Non-pigmented ciliary epithelial cell (primary cell): ENCODE data around the gene KCTD15.

Source experiments
- DNase-seq: peaks from one replicate; pipeline ENCODE4 v3.0.0-alpha.2; 2010; ENCODE audit warnings: low read depth

Gene KCTD15

GRCh38 chr19:33797802-33798671, 1.4 kb downstream of the KCTD15 start:
- no peak for DNase-seq

GRCh38 chr19:33798681-33799111, 2.0 kb downstream of the KCTD15 start:
- DNase-seq, result no peak

GRCh38 chr19:33799476-33799875, 2.8 kb downstream of the KCTD15 start:
- no peak for DNase-seq

GRCh38 chr19:33800012-33800680, 3.5 kb downstream of the KCTD15 start:
- DNase-seq, result no peak

- no peak for DNase-seq
Observed at GRCh38 chr19:33801411-33801810, 4.7 kb downstream of the KCTD15 start.

GRCh38 chr19:33802001-33802400, 5.3 kb downstream of the KCTD15 start:
- DNase-seq, result no peak

GRCh38 chr19:33802801-33803200, 6.1 kb downstream of the KCTD15 start:
- no peak for DNase-seq

- no peak for DNase-seq
Observed at GRCh38 chr19:33803383-33803782, 6.7 kb downstream of the KCTD15 start.

GRCh38 chr19:33804021-33804799, 7.5 kb downstream of the KCTD15 start:
- DNase-seq, result no peak

- DNase-seq, result no peak
Observed at GRCh38 chr19:33805313-33805712, 8.6 kb downstream of the KCTD15 start.

- no peak for DNase-seq
Observed at GRCh38 chr19:33805840-33806433, 9.3 kb downstream of the KCTD15 start.

GRCh38 chr19:33806434-33806881, 9.8 kb downstream of the KCTD15 start:
- DNase-seq, result no peak

- no peak for DNase-seq
Observed at GRCh38 chr19:33808399-33808798, 11.7 kb downstream of the KCTD15 start.

- DNase-seq, result no peak
Observed at GRCh38 chr19:33809960-33810359, 13.3 kb downstream of the KCTD15 start.

GRCh38 chr19:33810821-33811220, 14.2 kb downstream of the KCTD15 start:
- no peak for DNase-seq

- DNase-seq, result no peak
Observed at GRCh38 chr19:33811246-33811645, 14.6 kb downstream of the KCTD15 start.

- DNase-seq, result no peak
Observed at GRCh38 chr19:33811736-33812387, 15.2 kb downstream of the KCTD15 start.

GRCh38 chr19:33812388-33813330, 16.0 kb downstream of the KCTD15 start:
- DNase-seq, result no peak

- DNase-seq, result no peak
Observed at GRCh38 chr19:33813391-33814101, 16.9 kb downstream of the KCTD15 start.
